HepG2 (cell line): ENCODE data around the gene OTUB2. TPM values are rescaled to one million over a fixed set of nuclear protein-coding genes. Genes with fewer than 3 reads are reported as not detected.
A peak's percentile ranks its signal among the peaks of the same experiment; 100 is the strongest.

Experiments
- AKAP8 ChIP-seq: sonication (generic); formaldehyde crosslinking; IDR thresholded peaks from 2 replicates; pipeline ENCODE4 v1.5.1; 2020; ENCODE audit warnings: mild to moderate bottlenecking, missing genetic modification reagents
- CCAR2 ChIP-seq: fragments of 200-400 bp; formaldehyde crosslinking; optimal IDR thresholded peaks from 2 replicates; pipeline ENCODE3; 2018; ENCODE audit warnings: low read depth, mild to moderate bottlenecking, low read length, moderate library complexity
- CENPT ChIP-seq: sonication (generic); formaldehyde crosslinking; IDR thresholded peaks from 2 replicates; pipeline ENCODE4 v1.8.0; 2022; ENCODE audit warnings: low read depth, mild to moderate bottlenecking, moderate library complexity, missing genetic modification reagents
- EP300 ChIP-seq, 3 experiments: sonication (generic) in 1 of 3; formaldehyde crosslinking in 1 of 3; IDR thresholded peaks; 2 replicates each; pipeline versions ENCODE4 v1.5.1 to v1.6.1; 2011 to 2020; ENCODE audit warnings: low read depth in 2 of 3, low read length in 2 of 3, borderline replicate concordance in 1 of 3, improper control_type of control experiment in 1 of 3, mild to moderate bottlenecking in 1 of 3, missing genetic modification reagents in 1 of 3, moderate library complexity in 1 of 3
- FOXK2 ChIP-seq: fragments of 450-650 bp; IDR thresholded peaks from 2 replicates; pipeline ENCODE4 v1.6.1; 2016
- HMG20B ChIP-seq: conservative IDR thresholded peaks from 2 replicates; pipeline ENCODE4 v1.6.1; 2016; ENCODE audit warnings: missing genetic modification reagents, missing compliant biosample characterization
- IKZF1 ChIP-seq: fragments of 450-650 bp; IDR thresholded peaks from 2 replicates; pipeline ENCODE4 v1.7.1; 2016
- KAT7 ChIP-seq: IDR thresholded peaks from 2 replicates; pipeline ENCODE4 v1.6.1; 2018; ENCODE audit warnings: borderline replicate concordance, missing compliant biosample characterization
- KLF12 ChIP-seq: sonication (generic); formaldehyde crosslinking; IDR thresholded peaks from 2 replicates; pipeline ENCODE4 v1.4.0; 2020; ENCODE audit warnings: missing genetic modification reagents, borderline replicate concordance
- MTA1 ChIP-seq: sonication (generic); formaldehyde crosslinking; IDR thresholded peaks from 2 replicates; pipeline ENCODE4 v1.4.0; 2020; ENCODE audit warnings: missing genetic modification reagents, mild to moderate bottlenecking, borderline replicate concordance
- NFATC3 ChIP-seq: sonication (generic); formaldehyde crosslinking; IDR thresholded peaks from 2 replicates; pipeline ENCODE4 v1.5.1; 2020; ENCODE audit warnings: mild to moderate bottlenecking, missing genetic modification reagents
- NR3C1 ChIP-seq: sonication (generic); formaldehyde crosslinking; IDR thresholded peaks from 2 replicates; pipeline ENCODE4 v1.4.0; 2020; ENCODE audit warnings: missing genetic modification reagents
- PHF20 ChIP-seq: sonication (generic); formaldehyde crosslinking; IDR thresholded peaks from 2 replicates; pipeline ENCODE4 v1.5.0; 2020; ENCODE audit warnings: mild to moderate bottlenecking, missing genetic modification reagents
- RBM22 ChIP-seq: fragments of 200-400 bp; formaldehyde crosslinking; optimal IDR thresholded peaks from 2 replicates; pipeline ENCODE3; 2017; ENCODE audit warnings: mild to moderate bottlenecking, low read length, moderate library complexity
- REXO4 ChIP-seq: sonication (generic); formaldehyde crosslinking; IDR thresholded peaks from 2 replicates; pipeline ENCODE4 v1.8.0; 2022; ENCODE audit warnings: missing genetic modification reagents, mild to moderate bottlenecking, borderline replicate concordance
- SKIL ChIP-seq: sonication (generic); formaldehyde crosslinking; IDR thresholded peaks from 2 replicates; pipeline ENCODE4 v1.8.0; 2022; ENCODE audit warnings: missing genetic modification reagents, mild to moderate bottlenecking, moderate library complexity, borderline replicate concordance
- SMAD1 ChIP-seq: sonication (generic); formaldehyde crosslinking; IDR thresholded peaks from 2 replicates; pipeline ENCODE4 v1.4.0; 2020; ENCODE audit warnings: missing genetic modification reagents, low read depth, mild to moderate bottlenecking, borderline replicate concordance
- SP2 ChIP-seq: sonication (generic); formaldehyde crosslinking; IDR thresholded peaks from 2 replicates; pipeline ENCODE4 v1.5.1; 2020; ENCODE audit warnings: mild to moderate bottlenecking, missing genetic modification reagents
- TOPORS ChIP-seq: sonication (generic); formaldehyde crosslinking; IDR thresholded peaks from 2 replicates; pipeline ENCODE4 v1.8.0; 2023; ENCODE audit warnings: mild to moderate bottlenecking, missing genetic modification reagents
- TRIM24 ChIP-seq: sonication (generic); formaldehyde crosslinking; IDR thresholded peaks from 2 replicates; pipeline ENCODE4 v1.8.0; 2022; ENCODE audit warnings: mild to moderate bottlenecking, missing genetic modification reagents
- ZBTB44 ChIP-seq: sonication (generic); formaldehyde crosslinking; IDR thresholded peaks from 2 replicates; pipeline ENCODE4 v1.4.0; 2020; ENCODE audit warnings: missing genetic modification reagents
- ZC3H13 ChIP-seq: sonication (generic); formaldehyde crosslinking; IDR thresholded peaks from 2 replicates; pipeline ENCODE4 v1.8.1; 2023; ENCODE audit warnings: mild to moderate bottlenecking, missing genetic modification reagents, moderate library complexity
- ZFX ChIP-seq: sonication (generic); formaldehyde crosslinking; IDR thresholded peaks from 2 replicates; pipeline ENCODE4 v1.4.0; 2020; ENCODE audit warnings: mild to moderate bottlenecking, low read depth, missing genetic modification reagents, moderate library complexity
- ZNF430 ChIP-seq: sonication (generic); formaldehyde crosslinking; IDR thresholded peaks from 2 replicates; pipeline ENCODE4 v1.9.0; 2021; ENCODE audit warnings: mild to moderate bottlenecking, missing genetic modification reagents
- ZNF558 ChIP-seq: sonication (generic); formaldehyde crosslinking; IDR thresholded peaks from 2 replicates; pipeline ENCODE4 v1.9.0; 2022; ENCODE audit warnings: mild to moderate bottlenecking, missing genetic modification reagents, borderline replicate concordance
- ZNF652 ChIP-seq: IDR thresholded peaks from 2 replicates; pipeline ENCODE4 v1.6.1; 2016; ENCODE audit warnings: low read depth, borderline replicate concordance
- ZSCAN21 ChIP-seq: sonication (generic); formaldehyde crosslinking; IDR thresholded peaks from 2 replicates; pipeline ENCODE4 v1.8.0; 2022; ENCODE audit warnings: mild to moderate bottlenecking, missing genetic modification reagents, moderate library complexity, borderline replicate concordance
- polyA plus RNA-seq, 8 experiments: library from polyadenylated mRNA; depleted of rRNA in 3 of 8; stranded (reverse) in 7 of 8; unstranded in 1 of 8; fragments of >200 nt; fragmentation: Illumina TruSeq in 4 of 8; extraction: Trizol in 4 of 8; gene quantifications; 2 replicates each; pipeline versions ENCODE4 v1.2.1 to v1.2.3, GENCODE V29; 2011 to 2016; ENCODE audit warnings: low read depth in 4 of 8, missing spikeins in 1 of 8, mixed read lengths in 1 of 8; ENCODE audit not compliant: insufficient read depth in 1 of 8
- total RNA-seq, 5 experiments: library from RNA; depleted of rRNA; stranded (reverse); fragments of >200 nt; fragmentation: Illumina TruSeq; extraction: Trizol; gene quantifications; 2 replicates each; pipeline ENCODE4 v1.2.3, GENCODE V29; 2016; ENCODE audit warnings: low read depth in 1 of 5

Gene OTUB2
- total and polyA plus RNA-seq, 2 of the 13 experiments (the other 11 are each of a cell fraction or from before 2014, with no cell fraction given): 2.2 to 2.4 TPM

- TF ChIP-seq HMG20B (CRISPR knock-in tag): no peak
- TF ChIP-seq IKZF1: no peak
- TF ChIP-seq ZC3H13 (CRISPR knock-in tag): no peak
- no peak for TF ChIP-seq ZBTB44 (CRISPR knock-in tag)
- TF ChIP-seq ZNF652 (CRISPR knock-in tag): no peak
- TF ChIP-seq KLF12 (CRISPR knock-in tag): no peak
- no peak for TF ChIP-seq REXO4 (CRISPR knock-in tag)
- no peak for TF ChIP-seq TOPORS (CRISPR knock-in tag)
- TF ChIP-seq TRIM24 (CRISPR knock-in tag): no peak
- no peak for TF ChIP-seq NFATC3 (CRISPR knock-in tag)
- TF ChIP-seq MTA1: no peak
- 0 out of 2 replicates have a peak, but pooled peaks have one; percentile 59 for TF ChIP-seq ZSCAN21 (CRISPR knock-in tag)
- TF ChIP-seq NR3C1 (CRISPR knock-in tag): no peak
- TF ChIP-seq ZNF430 (CRISPR knock-in tag): no peak; the same call in 1 of the 2 replicates
- no peak for TF ChIP-seq SP2
- TF ChIP-seq PHF20: no peak
- TF ChIP-seq SKIL (CRISPR knock-in tag): 0 out of 2 replicates have a peak, but pooled peaks have one; percentile 21
- TF ChIP-seq ZFX (CRISPR knock-in tag): peak; percentile 31; the same call in 1 of the 2 replicates
- no peak for TF ChIP-seq RBM22
- TF ChIP-seq FOXK2: no peak
- TF ChIP-seq SMAD1: no peak
- TF ChIP-seq ZNF558 (CRISPR knock-in tag): no peak
- TF ChIP-seq CENPT (CRISPR knock-in tag): no peak
- TF ChIP-seq AKAP8 (CRISPR knock-in tag): no peak
- TF ChIP-seq EP300 (IDR thresholded peaks at IDR 0.05; ENCODE audit: low read depth in 2 of 2, low read length in 2 of 2): no peak
- no peak for TF ChIP-seq EP300 (CRISPR knock-in tag; IDR thresholded peaks at IDR 0.05; ENCODE audit: borderline replicate concordance)
- TF ChIP-seq CCAR2: no peak
- no peak for TF ChIP-seq KAT7 (CRISPR knock-in tag)
These were observed 41.1 kb upstream of the OTUB2 start (continued) for GRCh38 chr14:93984987-93985410.
